K562 treated with DMSO at 1 percent for 4 hours (cell line): ENCODE results near the gene UTP18. TPM values are rescaled to one million over a fixed set of nuclear protein-coding genes. Genes with fewer than 3 reads are reported as not detected.

Source experiments
- total RNA-seq: library from RNA; unstranded; fragments of 300-600 nt; gene quantifications from 2 replicates; pipeline ENCODE4 v1.2.3, GENCODE V29; 2022; ENCODE audit not compliant: insufficient read depth

The UTP18 gene
- 32.5 and 45.4 TPM in 2 replicates for total RNA-seq

DNA sequence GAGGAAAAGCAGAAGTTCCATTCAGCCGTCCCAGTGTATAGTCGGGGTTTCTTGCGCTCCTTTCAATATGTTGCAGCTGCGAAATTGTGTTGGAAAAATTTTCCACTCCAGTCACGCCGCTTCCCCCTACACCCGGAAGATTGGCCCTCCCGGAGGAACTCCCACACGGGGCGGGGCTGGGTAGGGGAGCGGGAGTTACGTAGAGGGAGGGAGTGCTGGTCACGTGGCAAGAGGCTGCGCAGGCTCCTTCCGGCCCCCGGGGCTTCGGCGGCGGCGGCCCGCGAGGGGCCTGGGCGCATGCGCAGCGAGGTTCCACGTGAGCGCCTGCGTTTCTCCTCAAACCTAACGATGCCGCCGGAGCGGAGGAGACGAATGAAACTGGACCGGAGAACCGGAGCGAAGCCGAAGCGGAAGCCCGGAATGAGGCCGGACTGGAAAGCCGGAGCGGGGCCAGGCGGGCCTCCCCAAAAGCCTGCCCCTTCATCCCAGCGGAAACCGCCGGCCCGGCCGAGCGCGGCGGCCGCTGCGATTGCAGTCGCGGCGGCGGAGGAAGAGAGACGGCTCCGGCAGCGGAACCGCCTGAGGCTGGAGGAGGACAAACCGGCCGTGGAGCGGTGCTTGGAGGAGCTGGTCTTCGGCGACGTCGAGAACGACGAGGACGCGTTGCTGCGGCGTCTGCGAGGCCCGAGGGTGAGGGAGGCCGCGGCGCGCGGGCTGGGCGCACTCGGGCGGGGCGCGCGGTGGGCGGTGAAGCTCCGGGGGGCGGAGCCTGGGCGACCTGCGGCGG is at the start of gene UTP18:
Gene UTP18, plus strand, starts transcription at position 310 of the 787 bp plus-strand sequence. Its CDS starts 39 bp downstream, at position 349.

DNA sequence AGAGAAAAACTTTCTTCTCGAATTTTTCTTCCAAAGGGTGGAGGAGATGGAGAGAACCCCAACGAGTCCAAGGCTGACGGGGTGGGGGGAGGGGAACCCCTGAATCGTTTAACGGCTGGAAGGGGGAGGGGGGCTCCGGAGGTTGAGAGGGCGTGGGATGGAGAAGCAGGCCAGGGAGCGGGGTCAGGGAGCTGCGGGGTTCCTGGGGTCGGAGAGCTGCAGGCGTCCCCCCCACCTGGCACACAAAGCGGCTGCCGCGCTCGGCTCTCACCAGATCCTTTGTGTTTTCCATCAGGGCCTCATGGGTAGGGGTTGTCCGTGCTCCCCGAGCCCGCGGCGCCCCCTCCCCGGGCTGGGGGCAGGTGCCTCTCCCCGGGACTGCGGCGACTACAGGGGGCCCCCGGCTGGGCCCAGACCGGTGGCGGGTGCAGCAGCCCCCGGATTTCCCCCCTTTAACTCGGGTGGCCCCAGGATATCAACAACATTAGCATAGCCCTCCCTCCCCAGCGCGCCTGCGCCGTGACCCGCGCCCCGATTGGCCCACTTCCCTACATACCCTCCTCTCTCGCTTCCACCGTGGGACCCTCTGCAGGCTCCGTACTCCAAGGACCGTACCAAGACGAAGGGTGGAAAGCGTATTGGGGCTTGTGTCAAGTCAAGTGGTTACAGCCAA is 646 bp upstream of the UTP18 start, which contains the start of gene MBTD1:
Gene MBTD1, minus strand, starts transcription at position 486 of the 673 bp plus-strand sequence. CDS start 34,888 bp downstream, outside the sequence.

Other genes starting within 250 kb of the UTP18 start
- 45.5 and 49.4 TPM in 2 replicates for gene SPAG9, start 139.7 kb upstream of the UTP18 start, total RNA-seq
- 130 and 150 TPM in 2 replicates for gene NME1, start 107.0 kb upstream of the UTP18 start, total RNA-seq
- 1,111 and 1,264 TPM in 2 replicates for gene NME2, start 94.1 kb upstream of the UTP18 start, total RNA-seq
- gene MBTD1, start 497 bp upstream of the UTP18 start, total RNA-seq = 7.2 and 7.6 TPM in 2 replicates